Type B pancreatic cell (in vitro differentiated cells): ENCODE data around the gene MRPL43. TPM values are rescaled to one million over a fixed set of nuclear protein-coding genes. Genes with fewer than 3 reads are reported as not detected.

Experiments
- DNase-seq: peaks from one replicate; pipeline ENCODE4 v3.0.0; 2021; ENCODE audit warnings: mixed read lengths; ENCODE audit not compliant: unreplicated experiment; ENCODE audit errors: extremely low spot score
- H3K27ac Mint-ChIP-seq: 2 replicates; pipeline ENCODE4 v1.8.0; 2021; ENCODE audit warnings: mild to moderate bottlenecking, mixed read lengths
- H3K27me3 Mint-ChIP-seq: 2 replicates; pipeline ENCODE4 v1.8.0; 2021; ENCODE audit warnings: mixed read lengths
- H3K36me3 Mint-ChIP-seq: 2 replicates; pipeline ENCODE4 v1.8.0; 2021; ENCODE audit warnings: mixed read lengths
- H3K4me1 Mint-ChIP-seq: one replicate; pipeline ENCODE4 v1.8.0; 2021; ENCODE audit warnings: mixed read lengths; ENCODE audit not compliant: unreplicated experiment
- H3K4me3 Mint-ChIP-seq: 2 replicates; pipeline ENCODE4 v1.8.0; 2021; ENCODE audit warnings: mild to moderate bottlenecking, mixed read lengths
- H3K9me3 Mint-ChIP-seq: 2 replicates; pipeline ENCODE4 v1.8.0; 2021; ENCODE audit warnings: mixed read lengths
- CTCF ChIP-seq: fragments of 200-600 bp; sonication (generic); conservative IDR thresholded peaks from 2 replicates; pipeline ENCODE4 v1.5.0; 2021; ENCODE audit warnings: antibody characterized with exemption, mild to moderate bottlenecking
- total RNA-seq: library from RNA; stranded (reverse); gene quantifications from 2 replicates; pipeline ENCODE4 v1.2.1, GENCODE V29; 2021; ENCODE audit warnings: low replicate concordance

MRPL43 gene
- total RNA-seq, 1 donor from 2014 or later: 74.2 TPM

GRCh38 chr10:100985336-100985735 is 2.0 kb downstream of the MRPL43 start:
- no peak for TF ChIP-seq CTCF
- Mint-ChIP-seq H3K9me3 (no peaks in the 10 kb centered on the region), H3K27ac (no peak overlapping the region), H3K4me1 (peaks cover 23% of the 10 kb centered on the region), H3K36me3 (peaks cover 10% of the 10 kb centered on the region), H3K4me3 (peak overlapping the region; percentile 98), H3K27me3 (no peaks in the 10 kb centered on the region)
- no peak for DNase-seq

- Mint-ChIP-seq H3K9me3 (no peaks in the 10 kb centered on the region), H3K36me3 (peaks cover 9% of the 10 kb centered on the region), H3K4me3 (no peak overlapping the region), H3K27me3 (no peaks in the 10 kb centered on the region), H3K27ac (no peak overlapping the region), H3K4me1 (peaks cover 22% of the 10 kb centered on the region)
- TF ChIP-seq CTCF: no peak
- DNase-seq: no peak
Measured at GRCh38 chr10:100984672-100985177, 2.6 kb downstream of the MRPL43 start.

GRCh38 chr10:100983868-100984671 is 3.2 kb downstream of the MRPL43 start:
- Mint-ChIP-seq H3K4me1 (peaks cover 22% of the 10 kb centered on the region), H3K27me3 (no peaks in the 10 kb centered on the region), H3K36me3 (peaks cover 9% of the 10 kb centered on the region), H3K4me3 (peak overlapping the region; percentile 39), H3K9me3 (no peaks in the 10 kb centered on the region), H3K27ac (peak overlapping the region; percentile 39)
- TF ChIP-seq CTCF: no peak
- DNase-seq: no peak

- peak; percentile 63 for DNase-seq
Measured at GRCh38 chr10:100982916-100983830, 4.1 kb downstream of the MRPL43 start.

More at GRCh38 chr10:100982916-100983830, 4.1 kb downstream of the MRPL43 start:
- Mint-ChIP-seq H3K27me3 (no peaks in the 10 kb centered on the region), H3K36me3 (peaks cover 9% of the 10 kb centered on the region), H3K27ac (no peak overlapping the region), H3K9me3 (no peaks in the 10 kb centered on the region), H3K4me1 (peaks cover 22% of the 10 kb centered on the region), H3K4me3 (peak overlapping the region; percentile 1)
- TF ChIP-seq CTCF: no peak
